H9 (cell line): ENCODE data around the gene IL15. TPM values are rescaled to one million over a fixed set of nuclear protein-coding genes. Genes with fewer than 3 reads are reported as not detected.

Source experiments
- DNase-seq: peaks from one replicate; pipeline ENCODE4 v3.0.0-alpha.2; 2017
- H2AFZ ChIP-seq: one replicate; pipeline ENCODE4 v1.6.1; 2013; ENCODE audit warnings: mild to moderate bottlenecking, low read length, control low read depth, moderate library complexity
- H2AK5ac ChIP-seq: 2 replicates; pipeline ENCODE4 v1.6.1; 2013; ENCODE audit warnings: low read length, control low read depth, mixed read lengths; ENCODE audit not compliant: insufficient read length
- H2BK120ac ChIP-seq: one replicate; pipeline ENCODE4 v1.6.1; 2013; ENCODE audit warnings: low read depth, mild to moderate bottlenecking, low read length, control low read depth, inconsistent platforms; ENCODE audit not compliant: poor library complexity, severe bottlenecking
- H2BK12ac ChIP-seq: 2 replicates; pipeline ENCODE4 v1.6.1; 2013; ENCODE audit warnings: low read length, control low read depth, mixed read lengths, low read depth; ENCODE audit not compliant: insufficient read length
- H2BK15ac ChIP-seq: 2 replicates; pipeline ENCODE4 v1.6.1; 2013; ENCODE audit warnings: low read depth, low read length, control low read depth
- H2BK20ac ChIP-seq: one replicate; pipeline ENCODE4 v1.6.1; 2013; ENCODE audit warnings: low read depth, mild to moderate bottlenecking, low read length, control low read depth, inconsistent platforms; ENCODE audit not compliant: poor library complexity, severe bottlenecking
- H2BK5ac ChIP-seq: 2 replicates; pipeline ENCODE4 v1.6.1; 2013; ENCODE audit warnings: low read length, control low read depth, mixed read lengths; ENCODE audit not compliant: insufficient read length
- H3K14ac ChIP-seq: 2 replicates; pipeline ENCODE4 v1.6.1; 2013; ENCODE audit warnings: low read length, control low read depth; ENCODE audit not compliant: insufficient read depth
- H3K18ac ChIP-seq: 2 replicates; pipeline ENCODE4 v1.6.1; 2013; ENCODE audit warnings: low read depth, mild to moderate bottlenecking, mixed read lengths, low read length, control low read depth; ENCODE audit not compliant: insufficient read length
- H3K23ac ChIP-seq: 2 replicates; pipeline ENCODE4 v1.6.1; 2013; ENCODE audit warnings: low read length, control low read depth, mixed read lengths, low read depth; ENCODE audit not compliant: insufficient read length
- H3K23me2 ChIP-seq: 2 replicates; pipeline ENCODE4 v1.6.1; 2013; ENCODE audit warnings: low read depth, mild to moderate bottlenecking, mixed read lengths, low read length, control low read depth; ENCODE audit not compliant: insufficient read length, poor library complexity, severe bottlenecking
- H3K27ac ChIP-seq: 2 replicates; pipeline ENCODE4 v1.5.1; 2013; ENCODE audit warnings: low read length, control low read depth, mixed read lengths, low read depth; ENCODE audit not compliant: insufficient read length
- H3K27me3 ChIP-seq: 2 replicates; pipeline ENCODE4 v1.6.1; 2013; ENCODE audit warnings: low read length, control low read depth, inconsistent platforms; ENCODE audit not compliant: insufficient read depth
- H3K4ac ChIP-seq: 2 replicates; pipeline ENCODE4 v1.6.1; 2013; ENCODE audit warnings: low read depth, mild to moderate bottlenecking, control low read depth, inconsistent platforms, low read length, moderate library complexity
- H3K4me1 ChIP-seq: 2 replicates; pipeline ENCODE4 v1.6.1; 2013; ENCODE audit warnings: low read length, control low read depth, inconsistent platforms; ENCODE audit not compliant: insufficient read depth
- H3K4me2 ChIP-seq: 2 replicates; pipeline ENCODE4 v1.6.1; 2013; ENCODE audit warnings: low read length, control low read depth, mixed read lengths; ENCODE audit not compliant: insufficient read length, insufficient read depth
- H3K56ac ChIP-seq: 2 replicates; pipeline ENCODE4 v1.6.1; 2013; ENCODE audit warnings: low read depth, mild to moderate bottlenecking, mixed read lengths, low read length, control low read depth; ENCODE audit not compliant: insufficient read length
- H3K79me1 ChIP-seq: 2 replicates; pipeline ENCODE4 v1.6.1; 2013; ENCODE audit warnings: low read depth, mild to moderate bottlenecking, moderate library complexity, low read length, control low read depth, inconsistent platforms; ENCODE audit not compliant: insufficient read depth, poor library complexity, severe bottlenecking
- H3K79me2 ChIP-seq: 2 replicates; pipeline ENCODE4 v1.6.1; 2013; ENCODE audit warnings: low read length, control low read depth, inconsistent platforms; ENCODE audit not compliant: insufficient read depth
- H3K9ac ChIP-seq: 2 replicates; pipeline ENCODE4 v1.6.1; 2013; ENCODE audit warnings: low read length, control low read depth, mixed read lengths; ENCODE audit not compliant: insufficient read length; ENCODE audit errors: extremely low read depth
- H3K9me3 ChIP-seq: one replicate; pipeline ENCODE4 v1.6.1; 2013; ENCODE audit warnings: low read depth, low read length, inconsistent platforms; ENCODE audit not compliant: control insufficient read depth
- H3T11ph ChIP-seq: one replicate; pipeline ENCODE4 v1.6.1; 2013; ENCODE audit warnings: mild to moderate bottlenecking, low read length, control low read depth, inconsistent platforms
- H4K20me1 ChIP-seq: one replicate; pipeline ENCODE4 v1.6.1; 2013; ENCODE audit not compliant: control insufficient read depth, insufficient read length, insufficient read depth
- H4K5ac ChIP-seq: 2 replicates; pipeline ENCODE4 v1.6.1; 2013; ENCODE audit warnings: low read depth, mild to moderate bottlenecking, mixed read lengths, low read length, control low read depth; ENCODE audit not compliant: insufficient read length
- H4K8ac ChIP-seq: replicated peaks from 2 replicates; pipeline ENCODE4 v1.6.1; 2013; ENCODE audit warnings: low read length, control low read depth, mixed read lengths, low read depth; ENCODE audit not compliant: insufficient read length
- H4K91ac ChIP-seq: 2 replicates; pipeline ENCODE4 v1.6.1; 2013; ENCODE audit warnings: low read depth, mild to moderate bottlenecking, moderate library complexity, mixed read lengths, low read length, control low read depth; ENCODE audit not compliant: insufficient read length
- H3K27ac Mint-ChIP-seq, 3 experiments: 2 replicates in 2 of 3; 3 replicates in 1 of 3; pipeline ENCODE4 v1.8.0; 2020 to 2021; ENCODE audit warnings: mixed read lengths in 3 of 3, mild to moderate bottlenecking in 1 of 3, moderate library complexity in 1 of 3
- H3K27me3 Mint-ChIP-seq: 2 replicates; pipeline ENCODE4 v1.8.0; 2021; ENCODE audit warnings: low read depth, mild to moderate bottlenecking, moderate library complexity, mixed read lengths
- H3K36me3 Mint-ChIP-seq, 3 experiments: 2 replicates in 2 of 3; 3 replicates in 1 of 3; pipeline ENCODE4 v1.8.0; 2020 to 2021; ENCODE audit warnings: low read depth in 3 of 3, mixed read lengths in 3 of 3; ENCODE audit not compliant: insufficient read depth in 1 of 3
- H3K4me1 Mint-ChIP-seq, 2 experiments: 2 replicates each; pipeline ENCODE4 v1.8.0; 2020; ENCODE audit warnings: mixed read lengths in 2 of 2
- H3K4me3 Mint-ChIP-seq, 2 experiments: 2 replicates in 1 of 2; 3 replicates in 1 of 2; pipeline ENCODE4 v1.8.0; 2020 to 2021; ENCODE audit warnings: mild to moderate bottlenecking in 2 of 2, mixed read lengths in 2 of 2, moderate library complexity in 1 of 2
- H3K9me3 Mint-ChIP-seq, 2 experiments: 2 replicates in 1 of 2; 3 replicates in 1 of 2; pipeline ENCODE4 v1.8.0; 2020; ENCODE audit warnings: mild to moderate bottlenecking in 2 of 2, mixed read lengths in 2 of 2, moderate library complexity in 1 of 2
- WGBS: extraction: QIAGEN DNeasy Blood & Tissue Kit; methylation state at CpG from one replicate; pipeline ENCODE4 v1.1.7; 2013; ENCODE audit warnings: missing lambda C conversion rate, low lambda C conversion rate, mixed read lengths; ENCODE audit not compliant: insufficient read length; ENCODE audit errors: extremely low coverage; 5-methylcytosine and 5-hydroxymethylcytosine counted together
- total RNA-seq: library from RNA; stranded (reverse); gene quantifications from 2 replicates; pipeline ENCODE4 v1.2.1, GENCODE V29; 2021
- TF ChIP-seq, protein P1 (sequence below): fragments of 200-600 bp; sonication (generic); conservative IDR thresholded peaks from 3 replicates; pipeline ENCODE4 v1.8.0; 2021; ENCODE audit warnings: antibody characterized with exemption, mild to moderate bottlenecking

The IL15 gene
- total RNA-seq, 1 experiment from 2014 or later: 0.61 TPM

DNA sequence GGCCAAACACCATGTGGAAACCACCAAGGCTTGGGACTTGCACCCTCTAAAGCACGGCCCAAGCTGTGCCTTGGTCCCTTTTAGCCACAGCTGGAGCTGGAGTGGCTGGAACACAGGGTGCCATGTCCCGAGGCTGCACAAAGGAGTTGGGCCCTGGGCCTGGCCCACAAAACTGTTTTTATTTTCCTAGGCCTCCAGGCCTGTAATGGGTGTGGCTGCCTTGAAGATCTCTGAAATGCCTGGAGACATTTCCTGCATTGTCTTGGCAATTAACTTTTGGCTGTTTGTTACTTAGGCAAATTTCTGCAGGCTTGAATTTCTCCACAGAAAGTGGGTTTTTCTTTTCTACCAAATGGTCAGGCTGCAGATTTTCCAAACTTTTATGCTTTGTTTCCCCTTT, 55.7 kb downstream of the IL15 start:
- H3K23ac ChIP-seq: no peak overlapping the region
- no peak overlapping the region for H3K27ac ChIP-seq
- no peak overlapping the region for H2BK15ac ChIP-seq
- H3K4me3 Mint-ChIP-seq: no peak overlapping the region
- H3K79me2 ChIP-seq: no peaks in the 10 kb centered on the region
- no peak overlapping the region for H3K9ac ChIP-seq
- no CpG with 5 or more reads among the region's 2 CpGs for WGBS
- H2BK5ac ChIP-seq: no peak overlapping the region
- no peak overlapping the region for H3K4ac ChIP-seq
- no peak overlapping the region for H3K27ac Mint-ChIP-seq
- H2AFZ ChIP-seq: no peak overlapping the region
- no peak overlapping the region for H3K56ac ChIP-seq
- no peak overlapping the region for H3K18ac ChIP-seq
- no peak overlapping the region for H3K14ac ChIP-seq
- no peak overlapping the region for H4K8ac ChIP-seq
- no peak overlapping the region for H3K4me2 ChIP-seq
- no peak overlapping the region for H2AK5ac ChIP-seq
- H4K91ac ChIP-seq: no peak overlapping the region
- H3K27me3 ChIP-seq: no peaks in the 10 kb centered on the region
- no peak for DNase-seq
- H3K36me3 Mint-ChIP-seq: no peaks in the 10 kb centered on the region; a peak in 1 of 7 replicates
- no peak overlapping the region for H4K5ac ChIP-seq
- no peak overlapping the region for H2BK120ac ChIP-seq
- H3K23me2 ChIP-seq: no peaks in the 10 kb centered on the region
- no peak overlapping the region for H2BK20ac ChIP-seq
- H2BK12ac ChIP-seq: no peak overlapping the region
- no peaks in the 10 kb centered on the region for H4K20me1 ChIP-seq
- no peaks in the 10 kb centered on the region for H3K27me3 Mint-ChIP-seq
- H3K4me1 Mint-ChIP-seq: no peaks in the 10 kb centered on the region
- H3K9me3 ChIP-seq: no peaks in the 10 kb centered on the region
- no peak overlapping the region for H3T11ph ChIP-seq
- no peaks in the 10 kb centered on the region for H3K4me1 ChIP-seq
- H3K79me1 ChIP-seq: no peaks in the 10 kb centered on the region
- TF ChIP-seq, protein P1, sequence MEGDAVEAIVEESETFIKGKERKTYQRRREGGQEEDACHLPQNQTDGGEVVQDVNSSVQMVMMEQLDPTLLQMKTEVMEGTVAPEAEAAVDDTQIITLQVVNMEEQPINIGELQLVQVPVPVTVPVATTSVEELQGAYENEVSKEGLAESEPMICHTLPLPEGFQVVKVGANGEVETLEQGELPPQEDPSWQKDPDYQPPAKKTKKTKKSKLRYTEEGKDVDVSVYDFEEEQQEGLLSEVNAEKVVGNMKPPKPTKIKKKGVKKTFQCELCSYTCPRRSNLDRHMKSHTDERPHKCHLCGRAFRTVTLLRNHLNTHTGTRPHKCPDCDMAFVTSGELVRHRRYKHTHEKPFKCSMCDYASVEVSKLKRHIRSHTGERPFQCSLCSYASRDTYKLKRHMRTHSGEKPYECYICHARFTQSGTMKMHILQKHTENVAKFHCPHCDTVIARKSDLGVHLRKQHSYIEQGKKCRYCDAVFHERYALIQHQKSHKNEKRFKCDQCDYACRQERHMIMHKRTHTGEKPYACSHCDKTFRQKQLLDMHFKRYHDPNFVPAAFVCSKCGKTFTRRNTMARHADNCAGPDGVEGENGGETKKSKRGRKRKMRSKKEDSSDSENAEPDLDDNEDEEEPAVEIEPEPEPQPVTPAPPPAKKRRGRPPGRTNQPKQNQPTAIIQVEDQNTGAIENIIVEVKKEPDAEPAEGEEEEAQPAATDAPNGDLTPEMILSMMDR: no peak
- H3K9me3 Mint-ChIP-seq: no peaks in the 10 kb centered on the region; a peak in 2 of 5 replicates
